Stimulated activated CD4-positive, alpha-beta T cell treated with anti-CD3 and anti-CD28 coated beads, Interleukin-1b, Interleukin-23, amount 100 ng/mL, for 1 hour (primary cell): Measurements from ENCODE around the gene PRKD2.
A peak's percentile ranks its signal among the peaks of the same experiment; 100 is the strongest.

ENCODE experiments used
- DNase-seq, 2 donors: peaks; one replicate each; pipeline ENCODE4 v3.0.0-alpha.2; 2020; ENCODE audit warnings: low read depth in 2 of 2

Gene PRKD2

DNA sequence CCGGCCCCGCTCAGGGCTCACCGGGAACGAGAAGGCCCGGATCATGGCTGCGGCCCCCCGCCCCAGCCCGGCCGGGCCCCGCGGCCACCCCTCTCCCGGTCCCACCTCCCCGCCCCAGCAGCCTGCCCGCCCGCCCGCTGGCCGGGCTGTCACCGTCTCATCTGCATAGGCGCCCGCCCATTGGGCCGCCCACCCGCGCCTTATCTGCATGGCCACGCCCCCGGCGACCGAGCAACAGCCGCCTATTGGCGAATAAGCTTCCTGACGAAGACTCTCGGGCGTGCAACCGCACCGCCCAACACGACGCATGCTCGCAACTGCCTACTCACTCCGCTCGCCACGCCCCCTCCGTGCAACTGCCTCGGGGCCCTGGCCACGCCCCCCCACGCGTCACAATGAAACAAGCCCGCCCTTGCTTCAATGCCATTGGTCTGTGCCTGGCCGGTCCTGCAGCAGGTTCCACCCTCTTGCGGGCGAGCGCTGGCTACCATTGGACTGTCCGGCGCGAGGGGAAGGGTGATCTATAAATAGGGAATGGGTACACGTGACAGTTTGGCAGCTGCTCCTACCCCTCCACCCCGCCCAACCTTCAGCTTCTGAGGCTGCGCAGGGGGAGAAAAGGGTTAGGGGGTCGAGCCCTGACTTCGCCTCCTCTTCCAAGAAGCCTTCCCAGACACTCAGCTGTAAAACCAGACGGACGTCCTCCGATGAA, 55.7 kb downstream of the PRKD2 start, which contains the start of gene DACT3:
Gene DACT3, minus strand, starts transcription at position 163 of the 712 bp plus-strand sequence. Its CDS starts 118 bp downstream, at position 45.
- DNase-seq: peak; percentile 99 to 100

DNA sequence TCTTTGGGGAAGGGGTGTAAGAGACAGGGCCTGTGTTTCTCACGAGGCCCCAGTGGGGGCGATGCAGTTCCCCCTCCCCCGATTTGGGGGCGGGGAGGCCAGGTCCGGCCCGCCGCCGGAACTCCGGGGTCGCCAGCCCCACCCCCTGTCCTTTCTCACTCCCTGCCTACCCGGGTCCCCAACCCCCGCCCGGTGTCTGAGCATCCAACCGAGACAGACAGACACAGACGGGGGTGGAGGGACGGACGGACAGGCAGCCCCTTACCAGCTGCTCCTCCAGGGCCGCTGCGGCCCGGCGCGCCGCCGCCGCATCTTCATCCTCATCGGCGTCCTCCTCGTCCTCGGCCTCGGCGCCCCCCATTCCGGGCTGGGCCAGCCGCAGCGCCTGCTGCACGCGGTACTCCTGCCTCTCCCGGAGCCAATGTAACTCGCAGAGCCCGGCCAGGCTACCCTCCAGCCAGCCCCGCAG, 56.3 kb downstream of the PRKD2 start:
- DNase-seq: no peak

DNA sequence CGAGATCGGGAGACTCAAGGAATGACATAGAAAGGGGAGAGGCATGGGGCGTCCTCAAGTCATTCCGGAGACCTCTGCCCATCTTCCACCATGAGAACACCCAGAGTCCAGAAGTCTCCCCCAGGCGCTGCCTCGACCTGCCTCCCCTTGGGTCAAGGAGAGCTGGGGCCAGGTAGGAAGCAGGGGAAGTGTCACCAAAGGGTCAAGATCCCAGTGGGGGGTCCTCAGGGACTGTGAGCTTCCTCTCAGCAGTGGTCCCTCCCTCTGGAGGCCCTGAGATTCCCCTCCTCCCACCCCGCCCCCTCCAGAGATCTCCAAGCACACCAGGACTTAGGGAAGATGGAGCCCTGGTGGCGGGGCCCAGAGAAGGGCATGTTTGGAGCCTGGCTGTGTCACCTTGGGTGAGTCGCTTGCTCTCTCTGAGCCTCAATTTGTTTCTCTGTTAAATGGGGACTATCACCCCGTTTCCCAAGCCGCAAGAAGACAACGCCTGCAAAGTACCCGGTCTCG, 56.9 kb downstream of the PRKD2 start:
- no peak for DNase-seq

DNA sequence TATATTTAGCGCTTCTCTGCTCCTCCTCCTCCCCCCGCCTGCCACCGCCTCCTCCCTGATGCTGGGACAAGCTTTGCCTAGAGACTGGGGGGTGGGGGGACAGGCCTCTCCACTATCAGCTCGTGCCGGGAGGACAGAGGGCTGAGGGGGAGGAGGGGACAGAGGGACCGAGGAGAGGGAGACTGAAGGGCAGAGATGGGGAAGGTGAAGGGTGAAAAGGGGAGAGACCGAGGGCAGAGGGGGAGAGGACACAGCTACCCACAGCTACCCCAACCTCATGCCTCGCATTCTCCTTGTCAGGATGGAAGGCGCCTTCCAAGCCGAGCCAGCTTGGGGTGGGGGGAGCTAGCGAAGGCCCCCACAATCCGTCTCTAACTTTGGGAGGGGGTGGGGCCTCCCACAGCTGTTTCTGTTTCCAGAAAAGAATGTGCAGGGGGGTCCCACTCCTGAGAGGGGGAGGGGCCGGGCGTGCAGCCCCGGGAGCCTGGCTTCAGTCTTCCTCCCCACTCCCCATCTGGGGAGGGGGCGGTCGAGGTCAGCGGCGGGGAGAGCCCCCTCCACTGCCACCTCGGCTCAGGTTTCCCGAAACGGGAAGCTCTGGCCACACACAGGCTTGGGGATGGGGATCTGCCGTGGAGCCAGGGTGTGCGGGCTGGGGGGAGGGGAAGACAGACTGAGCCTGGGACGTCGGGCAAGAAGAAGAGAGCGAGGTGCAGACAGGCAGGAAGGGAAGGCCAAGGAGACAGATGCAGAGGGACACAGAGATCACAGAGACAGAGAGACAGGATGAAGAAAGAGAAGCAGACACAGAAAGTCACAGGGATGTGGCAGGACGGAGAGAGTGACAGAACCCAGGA, 57.5 kb downstream of the PRKD2 start:
- no peak for DNase-seq

DNA sequence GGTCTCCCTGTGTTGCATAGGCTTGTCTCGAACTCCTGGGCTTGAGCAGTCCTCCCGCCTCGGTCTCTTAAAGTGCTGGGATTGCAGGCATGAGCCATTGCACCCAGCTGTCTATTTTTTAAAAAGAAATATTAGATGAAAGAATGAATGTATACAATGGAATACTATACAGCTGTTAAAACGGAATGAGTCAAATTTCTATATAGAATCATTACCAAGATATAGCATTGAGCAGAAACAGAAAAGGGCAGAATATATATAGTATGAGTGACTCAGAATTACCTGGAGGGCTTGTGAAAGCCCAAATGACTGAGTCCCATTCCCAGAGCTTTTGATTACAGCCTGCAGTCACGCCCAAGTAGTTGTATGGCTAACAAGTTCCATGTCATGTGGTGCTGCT, 60.4 kb downstream of the PRKD2 start:
- no peak for DNase-seq

DNA sequence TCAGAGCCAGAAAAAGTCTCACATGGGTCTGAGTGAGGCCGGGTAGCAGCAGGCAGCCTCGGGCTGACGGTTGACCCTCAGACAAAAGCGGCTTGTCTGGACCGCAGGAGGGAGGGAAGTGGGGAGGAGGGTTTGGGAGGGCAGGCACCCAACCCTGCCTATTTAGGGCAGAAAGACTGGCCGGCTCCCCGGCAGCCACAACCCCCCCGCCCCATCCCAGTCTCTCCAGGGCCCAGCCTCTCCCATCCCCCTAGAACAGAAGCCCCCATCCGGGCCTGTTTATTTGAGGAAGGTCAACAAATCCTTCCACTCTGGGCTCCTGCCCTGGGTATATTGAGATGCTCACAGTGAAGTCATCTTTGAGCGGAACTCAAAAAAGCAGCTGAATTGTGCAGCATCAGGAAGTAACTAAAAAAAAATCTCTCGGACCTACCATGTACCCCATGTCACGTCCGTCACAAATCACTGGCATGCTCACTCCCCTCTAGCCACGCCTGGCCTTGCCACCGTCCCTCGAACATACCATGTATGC, 62.2 kb downstream of the PRKD2 start:
- no peak for DNase-seq

DNA sequence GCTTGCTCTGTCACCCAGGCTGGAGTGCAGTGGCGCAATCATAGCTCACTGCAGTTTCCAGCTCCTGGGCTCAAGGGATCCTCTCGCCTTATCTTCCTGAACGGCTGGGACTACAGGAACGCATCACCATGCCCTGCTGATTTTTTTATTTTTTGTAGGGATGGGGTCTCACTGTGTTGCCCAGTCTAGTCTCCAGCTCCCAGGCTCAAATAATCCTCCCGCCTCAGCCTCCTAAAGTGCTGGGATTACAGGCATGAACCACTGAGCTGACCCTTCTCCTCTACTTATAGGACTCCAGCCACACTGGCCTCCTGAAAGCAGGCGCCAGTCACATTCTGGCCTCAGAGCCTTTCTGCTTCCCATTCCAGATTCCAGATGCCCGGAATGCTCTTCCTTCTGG, 66.5 kb downstream of the PRKD2 start:
- DNase-seq: no peak

DNA sequence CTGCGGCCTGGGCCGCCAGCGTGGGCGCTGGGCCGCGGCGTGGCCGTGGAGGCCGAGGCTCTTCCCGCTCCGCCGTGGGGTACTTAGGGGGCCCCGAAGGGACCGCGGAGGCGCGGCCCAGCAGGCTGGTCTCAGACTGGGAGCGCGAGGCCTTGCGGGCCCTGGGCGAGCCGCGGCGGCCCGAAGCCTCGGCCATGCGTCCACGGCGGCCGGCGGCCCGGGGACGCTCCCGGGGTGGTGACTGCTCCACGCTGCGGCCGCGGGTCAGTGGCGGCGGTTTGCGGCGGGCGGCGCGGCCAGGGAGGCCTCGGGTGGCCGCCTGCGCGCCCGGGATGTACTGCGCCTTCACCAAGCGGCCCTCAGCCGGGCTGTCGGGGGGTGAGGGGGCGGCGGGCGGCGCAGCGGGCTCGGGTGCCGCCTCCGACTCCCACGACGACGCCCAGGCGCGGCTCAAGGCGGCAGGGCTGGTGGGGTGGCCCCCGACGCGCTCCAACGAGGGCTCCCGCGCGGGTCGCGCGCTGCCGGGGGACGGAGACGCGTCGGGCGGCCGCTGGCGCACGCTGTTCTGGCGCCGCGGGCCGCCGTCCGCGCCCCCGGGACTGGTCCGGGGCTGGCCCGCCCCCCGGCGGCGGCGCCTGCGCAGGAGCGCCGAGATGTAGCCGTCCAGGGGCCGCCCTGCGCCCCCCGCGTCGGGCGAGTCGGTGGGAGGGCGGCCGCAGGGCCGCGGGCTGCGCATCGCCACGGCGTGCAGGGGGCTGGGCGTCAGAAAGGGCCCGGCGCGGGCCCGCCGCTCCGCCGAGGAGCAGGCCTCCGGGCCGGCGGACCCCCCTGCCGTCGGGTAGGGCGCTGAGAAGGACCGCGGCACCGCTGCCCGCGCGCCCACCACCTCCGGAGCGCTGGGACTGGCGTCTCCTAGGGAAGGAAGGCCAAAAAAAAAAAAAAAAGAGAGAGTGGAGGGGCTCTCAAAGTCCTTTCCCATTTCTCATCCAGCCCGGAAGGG, 67.7 kb downstream of the PRKD2 start:
- DNase-seq: no peak

DNA sequence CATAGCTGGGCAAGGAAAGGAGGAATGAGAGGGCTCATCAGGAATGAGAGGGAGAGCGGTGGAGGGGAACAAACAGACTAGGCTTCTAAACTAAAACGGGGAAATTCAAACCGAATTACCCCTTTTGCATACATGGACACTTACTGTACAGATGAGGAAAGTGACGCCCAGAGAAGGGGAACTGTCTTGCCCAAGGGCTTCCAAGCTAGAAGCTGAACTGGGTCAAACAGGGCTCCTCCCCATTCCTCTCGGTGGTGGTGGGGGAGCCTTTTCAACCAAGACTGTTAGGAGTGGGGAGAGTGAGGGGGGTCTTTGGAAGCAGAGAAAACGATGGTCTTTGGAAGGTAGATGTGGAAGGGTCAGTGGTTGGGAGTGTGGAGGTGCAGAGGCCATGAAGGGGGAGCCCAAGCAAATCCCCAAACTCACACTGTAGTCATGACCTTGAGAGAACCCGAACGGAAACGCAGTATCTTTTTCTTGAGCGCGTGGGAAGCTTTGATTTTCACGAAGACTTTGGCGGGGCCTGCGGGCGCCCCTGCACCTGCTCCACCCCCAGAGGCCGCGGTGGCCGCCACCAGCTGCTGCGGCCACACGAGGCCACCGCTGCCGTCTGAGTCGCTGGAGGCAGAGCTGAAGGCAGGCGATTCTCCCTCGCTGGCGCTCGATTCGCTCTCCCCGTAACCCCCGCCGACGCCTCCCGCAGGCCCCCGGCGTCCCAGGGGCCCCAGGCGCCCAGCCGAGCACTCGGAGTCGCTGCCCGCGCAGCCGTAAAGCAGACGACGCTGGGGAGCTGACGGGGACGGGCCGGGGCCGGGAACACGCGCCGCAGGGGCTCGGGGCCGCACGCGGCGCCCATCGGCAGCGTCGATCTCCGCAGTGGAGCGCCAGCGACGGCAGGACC, 68.6 kb downstream of the PRKD2 start:
- DNase-seq: no peak

DNA sequence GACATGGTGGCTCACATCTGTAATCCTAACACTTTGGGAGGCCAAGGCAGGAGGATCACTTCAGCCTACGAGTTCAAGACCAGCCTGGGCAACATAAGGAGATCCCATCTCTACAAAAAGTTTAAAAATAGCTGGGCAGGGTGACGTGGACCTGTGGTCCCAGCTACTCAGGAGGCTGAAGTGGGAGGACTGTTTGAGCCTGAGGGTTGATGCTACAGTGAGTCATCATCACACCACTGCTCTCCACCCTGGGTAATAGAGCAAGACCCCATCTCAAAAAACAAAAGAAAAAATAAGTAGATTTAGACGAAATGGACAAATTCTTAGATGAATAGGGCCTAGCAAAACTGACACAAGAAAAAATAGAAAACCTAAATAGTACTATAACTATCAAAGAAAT, 70.5 kb downstream of the PRKD2 start:
- DNase-seq: no peak

DNA sequence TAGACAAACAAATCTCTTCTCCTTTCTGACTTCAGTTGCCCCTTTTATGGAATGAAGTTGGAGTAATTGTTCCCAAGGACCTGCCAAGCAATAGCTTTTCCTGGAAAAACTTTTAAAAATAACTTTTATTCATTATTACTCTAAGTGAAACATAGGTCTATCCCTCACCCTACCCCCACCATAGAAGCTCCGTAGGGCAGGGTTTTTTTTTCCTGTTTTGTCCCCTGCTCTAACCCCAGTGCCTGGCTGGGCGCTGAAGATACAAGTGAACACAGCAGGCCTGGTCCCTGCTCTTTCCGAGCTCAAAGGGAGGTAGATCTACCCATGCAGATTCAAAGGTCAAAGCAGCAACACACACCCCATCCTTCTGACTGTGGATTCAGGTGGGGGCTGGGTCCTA, 72.2 kb downstream of the PRKD2 start:
- no peak for DNase-seq

DNA sequence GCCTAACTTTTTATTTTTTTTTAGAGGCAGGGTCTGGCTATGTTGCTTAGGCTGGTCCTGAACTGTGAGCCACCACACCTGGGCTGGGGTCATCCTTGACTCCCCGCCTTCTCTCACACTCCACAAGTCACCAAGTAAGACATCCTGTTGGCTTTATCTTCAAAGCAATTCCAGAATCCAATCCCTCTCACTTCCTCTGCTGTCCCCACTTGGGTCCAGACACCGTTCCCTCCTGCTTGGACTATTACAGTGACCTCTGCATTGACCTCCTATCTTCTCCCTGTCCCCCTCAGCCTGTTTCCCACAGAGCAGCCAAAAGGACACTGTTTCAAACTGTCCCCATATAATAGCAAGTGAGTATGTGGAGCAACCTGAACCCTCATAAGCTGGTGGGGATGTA, 76.3 kb downstream of the PRKD2 start:
- DNase-seq: no peak

DNA sequence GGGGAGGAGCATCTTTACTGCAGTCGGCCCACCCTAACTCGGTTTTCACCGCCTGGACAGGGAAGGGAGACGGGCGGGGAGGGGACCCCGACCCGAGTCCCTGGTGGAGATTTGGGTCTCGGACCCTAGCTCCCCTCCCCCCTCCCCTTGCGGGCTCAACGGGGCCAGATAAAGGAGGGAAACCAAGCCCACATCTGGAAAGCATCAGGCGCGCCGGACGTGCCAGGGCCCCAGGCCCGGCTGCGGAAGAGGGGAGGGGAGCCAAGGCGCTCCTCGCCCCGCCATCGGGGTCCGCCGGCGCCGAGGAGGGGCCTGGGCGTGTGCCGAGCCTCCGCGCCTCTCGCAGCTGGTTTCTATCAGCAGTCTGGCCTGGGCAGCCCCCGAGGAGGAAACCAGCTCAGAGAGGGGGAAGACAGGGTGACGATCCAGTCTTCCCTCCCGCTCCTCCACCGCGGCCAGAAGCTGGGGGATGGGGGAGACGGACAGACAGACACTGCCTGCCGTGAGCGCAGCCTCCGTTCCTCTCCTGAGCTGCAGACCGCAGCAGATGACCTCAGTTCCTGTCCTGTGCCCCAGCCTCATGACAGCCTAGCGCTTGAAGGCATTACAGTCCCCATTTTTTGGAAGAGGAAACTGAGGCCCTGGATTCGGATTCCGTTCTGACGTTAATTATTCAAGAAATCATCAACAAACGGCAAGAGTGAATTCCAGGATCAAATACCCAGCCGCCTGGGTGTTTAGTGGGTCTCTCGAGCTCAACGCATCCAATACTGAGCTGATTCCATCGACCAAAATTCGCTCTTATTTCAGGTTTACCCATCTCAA, 77.3 kb downstream of the PRKD2 start:
- DNase-seq: no peak

DNA sequence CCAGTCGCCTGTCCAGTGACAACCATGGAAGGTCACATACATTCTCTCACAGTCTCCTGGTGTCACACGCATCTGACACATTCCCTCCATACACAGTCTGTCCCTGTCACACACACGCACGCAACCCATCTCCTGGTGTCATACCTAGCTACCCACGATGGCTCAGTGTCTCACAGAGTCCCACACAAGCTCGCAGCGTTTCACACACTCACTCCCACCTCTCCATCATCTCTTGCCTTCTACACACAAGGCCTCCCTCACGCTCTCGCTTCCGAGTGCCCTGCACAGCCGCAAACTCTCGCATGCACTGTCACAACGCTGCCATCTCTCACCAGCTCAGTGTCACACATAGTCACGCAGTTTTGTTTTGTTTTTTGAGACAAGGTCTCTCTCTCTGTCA, 79.7 kb downstream of the PRKD2 start:
- no peak for DNase-seq

DNA sequence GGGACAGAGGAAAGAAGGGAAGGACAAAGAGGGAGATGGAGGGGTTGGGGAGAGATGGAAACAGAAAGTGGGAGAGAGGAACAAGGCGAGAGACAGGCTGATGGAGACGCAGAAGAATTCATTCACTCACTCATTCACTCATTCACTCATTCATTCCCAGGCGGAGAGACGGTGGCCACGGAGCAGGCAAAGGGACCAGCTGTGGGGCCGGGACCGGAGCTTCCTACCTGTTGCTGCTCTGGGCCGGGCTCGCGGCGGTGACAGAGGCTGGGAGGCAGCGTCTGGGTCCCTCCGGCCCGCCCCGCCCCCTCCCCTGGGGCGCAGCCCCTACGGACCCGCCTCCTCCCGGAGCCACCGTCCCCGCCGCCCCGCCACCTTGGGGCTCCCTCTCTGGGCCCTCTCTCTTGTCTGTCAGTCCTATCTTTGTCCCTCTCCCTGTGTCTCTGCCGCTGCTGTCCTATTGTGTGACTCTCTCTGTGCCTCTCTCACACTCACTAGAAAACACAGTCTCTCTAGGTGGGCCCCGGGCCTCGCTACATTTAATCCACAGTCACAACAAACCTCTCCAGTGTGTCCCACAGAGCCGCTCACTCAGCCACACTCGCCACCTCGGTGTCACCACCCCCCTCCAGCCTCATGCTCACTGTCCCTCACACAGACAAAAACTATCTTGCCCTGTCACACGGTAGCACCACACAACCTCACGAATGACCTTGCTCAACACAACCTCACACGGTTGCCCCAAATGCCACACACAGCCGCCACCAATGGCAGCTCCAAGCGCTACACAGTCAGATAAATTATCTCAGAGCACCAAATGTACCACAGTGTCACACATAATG, 80.8 kb downstream of the PRKD2 start, which contains the start of gene GNG8:
Gene GNG8, minus strand, starts transcription at position 283 of the 842 bp plus-strand sequence. CDS start 1,520 bp downstream, outside the sequence.
- DNase-seq: no peak

DNA sequence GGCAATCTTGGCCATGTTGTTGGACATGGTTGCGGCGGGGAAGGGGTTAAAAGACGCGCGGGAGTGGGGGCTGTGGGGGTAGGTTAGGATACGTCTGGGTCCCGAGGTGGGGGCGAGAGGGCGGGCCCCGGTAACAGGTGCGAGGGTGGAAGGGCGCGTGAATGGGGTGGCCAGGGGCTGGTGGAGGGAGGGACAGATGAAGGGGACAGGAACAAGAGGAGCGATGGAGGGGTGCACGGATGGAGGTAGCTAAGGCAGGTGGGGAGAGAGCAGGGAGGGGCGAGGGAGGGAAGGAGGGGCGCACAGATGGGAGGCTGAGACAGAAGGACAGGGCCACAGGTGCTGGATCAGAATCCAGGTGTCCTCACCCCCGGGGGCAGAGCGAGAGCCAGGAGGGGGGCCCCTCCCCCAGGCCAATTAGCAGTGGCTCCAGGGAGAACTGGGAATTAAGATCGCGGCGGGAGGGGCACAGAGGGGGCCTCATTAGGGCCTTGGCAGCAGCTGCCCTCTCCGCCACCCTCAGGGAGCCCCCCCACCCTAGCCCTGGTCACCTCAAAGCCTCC, 82.2 kb downstream of the PRKD2 start:
- DNase-seq: no peak

DNA sequence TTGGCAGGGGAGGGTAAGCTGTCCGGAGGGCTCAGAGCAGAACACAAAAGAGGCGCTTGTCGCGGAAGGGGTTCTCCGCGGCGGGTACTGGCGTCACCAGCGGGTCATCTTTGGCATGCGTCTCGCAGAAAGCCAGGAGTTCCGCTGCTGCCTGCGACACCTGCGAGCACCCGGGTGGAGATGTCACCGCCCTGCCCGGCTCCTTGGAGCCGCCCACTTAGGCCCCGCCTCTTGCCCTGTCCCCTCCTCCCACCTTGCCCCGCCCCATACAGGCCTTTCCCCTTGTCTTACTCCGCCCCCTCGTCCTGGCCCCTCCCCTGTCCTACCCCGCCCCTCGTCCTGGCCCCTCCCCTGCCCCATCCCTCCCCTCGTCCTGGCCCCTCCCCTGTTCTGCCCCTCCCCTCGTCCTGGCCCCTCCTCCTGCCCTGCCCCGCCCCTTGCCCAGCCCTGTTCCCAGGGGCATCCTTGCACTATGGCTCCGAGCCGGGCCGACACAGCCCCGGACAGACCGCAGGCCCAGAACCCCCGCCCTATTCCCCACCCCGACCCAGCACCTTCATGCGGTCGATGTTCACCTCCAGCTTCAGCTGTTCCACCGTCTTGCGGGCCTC, 82.8 kb downstream of the PRKD2 start:
- DNase-seq: peak; percentile 93 to 97
